ENCODE results near the gene ATRN.

ATRN gene

GRCh38 chr20:3699037-3699436, 228.2 kb downstream of the ATRN start:
- no peak for TF ChIP-seq CTCF (IDR thresholded peaks at IDR 0.05; ENCODE audit: low read depth, low read length)

More at GRCh38 chr20:3699037-3699436, 228.2 kb downstream of the ATRN start:
- DNase-seq (ENCODE audit: extremely low read depth, low read depth) = no peak
